HG02763 (cell line): ENCODE data around the gene FOXJ2.
"Not testable (repeated sequence)": the region's sequence is repeated elsewhere in the genome, so short reads cannot be mapped to it uniquely, and the experiment has no call there.

Source experiments
- ATAC-seq: cut with Tn5 transposase; IDR thresholded peaks from one replicate; pipeline ENCODE4 v1.9.1; 2021; ENCODE audit warnings: mild to moderate bottlenecking, moderate library complexity; ENCODE audit not compliant: unreplicated experiment

Gene FOXJ2

GRCh38 chr12:8032242-8033152 lies at the start of gene FOXJ2:
Gene FOXJ2 (plus strand): TSS chr12:8032716. CDS start chr12:8039833, 7,117 bp downstream.
- ATAC-seq = peak; percentile 77

GRCh38 chr12:7983019-7983418 lies 49.5 kb upstream of the FOXJ2 start:
- ATAC-seq = not testable (repeated sequence)

- ATAC-seq = not testable (repeated sequence)
These were observed 49.1 kb upstream of the FOXJ2 start for GRCh38 chr12:7983460-7983859.

GRCh38 chr12:7984900-7985299 lies 47.6 kb upstream of the FOXJ2 start:
- no peak for ATAC-seq

- no peak for ATAC-seq
These were observed 46.6 kb upstream of the FOXJ2 start for GRCh38 chr12:7985802-7986418.

GRCh38 chr12:7989827-7990491 lies 42.6 kb upstream of the FOXJ2 start:
- ATAC-seq = no peak

- no peak for ATAC-seq
These were observed 41.0 kb upstream of the FOXJ2 start for GRCh38 chr12:7991535-7991934.

GRCh38 chr12:7994731-7995205 lies 37.7 kb upstream of the FOXJ2 start:
- no peak for ATAC-seq

GRCh38 chr12:7995266-7995963 lies 37.1 kb upstream of the FOXJ2 start:
- peak; percentile 98 for ATAC-seq

- ATAC-seq = not testable (repeated sequence)
These were observed 31.7 kb upstream of the FOXJ2 start for GRCh38 chr12:8000827-8001226.

- not testable (repeated sequence) for ATAC-seq
These were observed 31.0 kb upstream of the FOXJ2 start for GRCh38 chr12:8001496-8001895.

GRCh38 chr12:8004897-8005296 lies 27.6 kb upstream of the FOXJ2 start:
- ATAC-seq = not testable (repeated sequence)

GRCh38 chr12:8011331-8011730 lies 21.2 kb upstream of the FOXJ2 start:
- no peak for ATAC-seq

- ATAC-seq = no peak
These were observed 19.7 kb upstream of the FOXJ2 start for GRCh38 chr12:8012651-8013309.

- no peak for ATAC-seq
These were observed 17.7 kb upstream of the FOXJ2 start for GRCh38 chr12:8014836-8015235.

GRCh38 chr12:8018213-8018612 lies 14.3 kb upstream of the FOXJ2 start:
- ATAC-seq = not testable (repeated sequence)

GRCh38 chr12:8018666-8019581 lies 13.6 kb upstream of the FOXJ2 start:
- no peak for ATAC-seq

- peak; percentile 99 for ATAC-seq
These were observed 6.1 kb upstream of the FOXJ2 start for GRCh38 chr12:8026291-8026900.

- ATAC-seq = no peak
These were observed 4.7 kb upstream of the FOXJ2 start for GRCh38 chr12:8027856-8028255.
